ENCODE measurements around the gene KMT2A. TPM values are rescaled to one million over a fixed set of nuclear protein-coding genes. Genes with fewer than 3 reads are reported as not detected.

The KMT2A gene
- total and polyA plus RNA-seq, 8 donors = 45.8 to 61.7 (median 54.3) TPM

- DNase-seq (peak in 3 of 4 donors; percentile 47 to 86 (median 69)), ATAC-seq (peak; percentile 89)
- H3K9me3 ChIP-seq = no peaks in the 10 kb centered on the region
- no peak overlapping the region for H3K4me3 ChIP-seq
- intact Hi-C loops (cut with DNase I) = loop anchor here (10.0 kb wide), 2 partner anchors 84 to 94 kb away; partner anchors contain the start of gene ATP5MG (in 1 of the 2)
- no peak overlapping the region for H3K27ac ChIP-seq
- no peaks in the 10 kb centered on the region for H3K4me1 ChIP-seq
- peaks cover 0 to 88% of the 10 kb centered on the region in 2 donors for H3K36me3 ChIP-seq
- H3K27me3 ChIP-seq = no peaks in the 10 kb centered on the region
- peak; percentile 74 to 76 for TF ChIP-seq CTCF (IDR thresholded peaks at IDR 0.05)
Measured at GRCh38 chr11:118488480-118489109, 52.3 kb downstream of the KMT2A start.

- H3K36me3 ChIP-seq = peaks cover 0 to 88% of the 10 kb centered on the region in 2 donors
- intact Hi-C loops (cut with DNase I) = no loop called here
- H3K9me3 ChIP-seq = no peaks in the 10 kb centered on the region
Measured at GRCh38 chr11:118491041-118491440, 54.7 kb downstream of the KMT2A start.

GRCh38 chr11:118497831-118498230 is 61.5 kb downstream of the KMT2A start:
- Histone ChIP-seq H3K9me3 (no peaks in the 10 kb centered on the region), H3K27me3 (no peaks in the 10 kb centered on the region), H3K4me1 (no peaks in the 10 kb centered on the region), H3K27ac (no peak overlapping the region), H3K4me3 (no peak overlapping the region), H3K36me3 (peaks cover 3 to 100% of the 10 kb centered on the region in 2 donors)
- no peak for TF ChIP-seq CTCF (IDR thresholded peaks at IDR 0.05)
- intact Hi-C loops (cut with DNase I) = no loop called here
- DNase-seq (no peak), ATAC-seq (no peak)

More at GRCh38 chr11:118491041-118491440, 54.7 kb downstream of the KMT2A start:
- H3K27ac ChIP-seq = no peak overlapping the region
- no peak for TF ChIP-seq CTCF (IDR thresholded peaks at IDR 0.05)
- no peaks in the 10 kb centered on the region for H3K27me3 ChIP-seq
- no peaks in the 10 kb centered on the region for H3K4me1 ChIP-seq
- no peak for ATAC-seq
- no peak overlapping the region for H3K4me3 ChIP-seq
- DNase-seq = no peak

GRCh38 chr11:118503216-118503615 is 66.9 kb downstream of the KMT2A start:
- H3K36me3 ChIP-seq = peaks cover 7 to 100% of the 10 kb centered on the region in 2 donors
- intact Hi-C loops (cut with DNase I) = no loop called here

More at GRCh38 chr11:118503216-118503615, 66.9 kb downstream of the KMT2A start:
- no peak overlapping the region for H3K27ac ChIP-seq
- no peaks in the 10 kb centered on the region for H3K27me3 ChIP-seq
- H3K9me3 ChIP-seq = no peaks in the 10 kb centered on the region
- no peak for DNase-seq
- no peaks in the 10 kb centered on the region for H3K4me1 ChIP-seq
- no peak overlapping the region for H3K4me3 ChIP-seq
- ATAC-seq = no peak
- no peak for TF ChIP-seq CTCF (IDR thresholded peaks at IDR 0.05)

All from left lung (tissue), 10 donors.